Bronchial epithelial cell (primary cell): ENCODE measurements around the gene GPX3. TPM values are rescaled to one million over a fixed set of nuclear protein-coding genes. Genes with fewer than 3 reads are reported as not detected.

Experiments used
- DNase-seq: peaks from one replicate; pipeline ENCODE4 v3.0.0-alpha.2; 2010; ENCODE audit warnings: low read depth
- FAIRE-seq: peaks from 2 replicates; lab custom pipeline; 2011; peaks lifted over from hg19 to GRCh38; lab: Jason Lieb, UNC
- H3K27me3 ChIP-seq: 2 replicates; pipeline ENCODE4 v1.5.1; 2011; ENCODE audit warnings: low read length; ENCODE audit not compliant: control insufficient read depth, insufficient read depth
- H3K36me3 ChIP-seq: 2 replicates; pipeline ENCODE4 v1.5.1; 2011; ENCODE audit warnings: low read length; ENCODE audit not compliant: control insufficient read depth, insufficient read depth
- H3K4me3 ChIP-seq: 2 replicates; pipeline ENCODE4 v1.5.1; 2011; ENCODE audit warnings: mild to moderate bottlenecking, low read depth, low read length, control low read depth
- CTCF ChIP-seq: IDR thresholded peaks from 2 replicates; pipeline ENCODE4 v1.5.1; 2011; ENCODE audit warnings: mild to moderate bottlenecking, moderate library complexity, low read length, control low read depth, inconsistent platforms; ENCODE audit not compliant: insufficient read depth, severe bottlenecking
- total RNA-seq: library from RNA; depleted of rRNA; stranded (reverse); fragments of >200 nt; gene quantifications from 2 replicates; pipeline ENCODE4 v1.2.1, GENCODE V29; 2014

GPX3 gene
- total RNA-seq, 1 donor from 2014 or later: 79.0 TPM

GRCh38 chr5:151039665-151040064, 19.3 kb downstream of the GPX3 start:
- FAIRE-seq (no peak), DNase-seq (no peak)
- no peaks in the 10 kb centered on the region for H3K27me3 ChIP-seq
- peaks cover 28% of the 10 kb centered on the region for H3K36me3 ChIP-seq
- no peak overlapping the region for H3K4me3 ChIP-seq
- TF ChIP-seq CTCF: no peak

GRCh38 chr5:151040211-151040747, 19.9 kb downstream of the GPX3 start:
- H3K36me3 ChIP-seq: peaks cover 26% of the 10 kb centered on the region
- no peak overlapping the region for H3K4me3 ChIP-seq
- H3K27me3 ChIP-seq: no peaks in the 10 kb centered on the region
- FAIRE-seq: peak; percentile 81
- TF ChIP-seq CTCF: no peak
- DNase-seq: peak; percentile 94

- no peak for FAIRE-seq
- no peak overlapping the region for H3K4me3 ChIP-seq
- DNase-seq: peak; percentile 70
- peaks cover 21% of the 10 kb centered on the region for H3K36me3 ChIP-seq
- no peaks in the 10 kb centered on the region for H3K27me3 ChIP-seq
- TF ChIP-seq CTCF: peak; percentile 11
These were observed 21.3 kb downstream of the GPX3 start for GRCh38 chr5:151041577-151042268.

- Histone ChIP-seq H3K27me3 (no peaks in the 10 kb centered on the region), H3K36me3 (peaks cover 20% of the 10 kb centered on the region), H3K4me3 (no peak overlapping the region)
- TF ChIP-seq CTCF: no peak
- DNase-seq (no peak), FAIRE-seq (peak; percentile 93)
These were observed 22.2 kb downstream of the GPX3 start for GRCh38 chr5:151042453-151043093.

- peak; percentile 18 for DNase-seq
- FAIRE-seq: no peak
- peak; percentile 89 for TF ChIP-seq CTCF
- H3K27me3 ChIP-seq: no peaks in the 10 kb centered on the region
- H3K4me3 ChIP-seq: no peak overlapping the region
- peaks cover 39% of the 10 kb centered on the region for H3K36me3 ChIP-seq
These were observed 27.5 kb downstream of the GPX3 start for GRCh38 chr5:151047814-151048425.
